Large intestine (tissue), 3 donors: Measurements from ENCODE around the gene NBR1. TPM values are rescaled to one million over a fixed set of nuclear protein-coding genes. Genes with fewer than 3 reads are reported as not detected.
A peak's percentile ranks its signal among the peaks of the same experiment; 100 is the strongest.
"Not testable (repeated sequence)": the region's sequence is repeated elsewhere in the genome, so short reads cannot be mapped to it uniquely, and the experiment has no call there.

ENCODE experiments used
- DNase-seq, 2 donors: peaks; one replicate each; pipeline versions ENCODE4 v3.0.0 to v3.0.0-alpha.2; 2013
- H3K27ac ChIP-seq: one replicate; pipeline ENCODE4 v1.5.1; 2013; ENCODE audit warnings: low read length
- H3K27me3 ChIP-seq: 2 replicates; pipeline ENCODE4 v1.6.1; 2013; ENCODE audit warnings: low read length; ENCODE audit not compliant: control insufficient read depth, insufficient read depth
- H3K36me3 ChIP-seq: 2 replicates; pipeline ENCODE4 v1.6.1; 2013; ENCODE audit warnings: low read length; ENCODE audit not compliant: control insufficient read depth, insufficient read depth
- H3K4me1 ChIP-seq: one replicate; pipeline ENCODE4 v1.6.1; 2013; ENCODE audit warnings: low read length; ENCODE audit not compliant: control insufficient read depth, insufficient read depth
- H3K4me3 ChIP-seq: one replicate; pipeline ENCODE4 v1.5.1; 2013; ENCODE audit warnings: low read length
- H3K9me3 ChIP-seq: one replicate; pipeline ENCODE4 v1.6.1; 2013; ENCODE audit warnings: mild to moderate bottlenecking, low read depth, low read length, moderate library complexity; ENCODE audit not compliant: control insufficient read depth
- WGBS: methylation state at CpG from one replicate; pipeline ENCODE4 v1.1.5; 2013; ENCODE audit warnings: low lambda C conversion rate; ENCODE audit not compliant: insufficient coverage; 5-methylcytosine and 5-hydroxymethylcytosine counted together
- polyA plus RNA-seq: library from polyadenylated mRNA; unstranded; fragments of 120-200 nt; gene quantifications from one replicate; pipeline ENCODE4 v1.2.1, GENCODE V29; 2013

The NBR1 gene
- polyA plus RNA-seq, 1 donor, result 120 TPM

DNA sequence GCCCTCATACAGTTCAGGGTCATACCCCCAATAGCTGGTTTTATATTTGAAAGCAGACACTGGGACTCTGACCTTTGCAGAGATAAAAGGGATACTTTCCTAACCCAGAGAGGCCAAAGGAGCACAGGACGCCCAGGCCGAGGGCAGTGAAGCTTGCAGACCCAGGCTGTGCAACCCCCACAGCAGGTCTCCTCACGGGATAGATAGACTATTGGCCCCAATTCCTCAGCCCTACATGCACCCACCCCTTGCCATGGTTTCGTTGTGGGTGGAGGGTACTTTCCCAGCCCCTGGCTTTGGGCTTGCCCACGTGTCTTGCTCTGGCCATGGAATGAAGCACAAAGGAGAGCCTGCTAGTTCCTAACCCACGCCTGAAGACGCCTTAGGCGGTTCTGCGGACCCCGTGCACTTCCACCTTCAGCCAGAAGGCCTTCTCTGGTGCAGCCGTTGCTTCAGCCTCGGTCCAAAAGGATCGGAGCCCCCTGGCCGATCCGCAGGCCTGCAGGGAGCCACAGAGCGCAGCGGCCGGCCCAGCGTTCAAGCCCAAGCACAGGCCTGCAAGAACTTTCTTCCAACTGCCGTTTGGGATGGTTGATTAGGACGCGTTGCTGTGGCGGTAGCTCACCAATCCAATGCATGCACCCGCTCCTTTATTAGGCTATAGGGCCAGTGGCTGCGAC is 36.1 kb upstream of the NBR1 start:
- DNase-seq, result peak in 1 of 2 donors; percentile 9
- Histone ChIP-seq H3K27me3 (no peaks in the 10 kb centered on the region), H3K36me3 (peaks cover 36% of the 10 kb centered on the region), H3K4me1 (no peaks in the 10 kb centered on the region), H3K4me3 (no peak overlapping the region), H3K27ac (no peak overlapping the region), H3K9me3 (peaks cover 11% of the 10 kb centered on the region)
- WGBS, result no CpG with 5 or more reads among the region's 25 CpGs

DNA sequence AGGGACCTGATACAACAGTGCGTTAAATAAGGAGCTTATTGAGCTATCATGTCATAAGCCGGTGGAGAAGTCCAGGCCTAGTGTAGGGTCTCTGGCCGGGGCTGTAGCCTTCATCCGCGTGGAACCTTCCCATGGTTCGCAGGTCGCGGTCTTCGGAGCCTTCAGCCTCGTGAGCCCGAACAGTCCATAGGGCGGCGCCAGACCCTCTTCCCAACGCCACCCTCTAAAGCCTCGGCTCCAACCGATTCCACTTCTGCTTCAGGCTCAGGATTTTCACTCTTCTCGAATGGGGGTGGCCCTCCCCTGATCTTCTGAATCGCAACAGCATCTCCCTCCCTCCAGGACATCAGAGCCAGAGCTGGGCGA is 35.6 kb upstream of the NBR1 start:
- H3K9me3 ChIP-seq, result peaks cover 11% of the 10 kb centered on the region
- H3K27me3 ChIP-seq, result no peaks in the 10 kb centered on the region
- no peaks in the 10 kb centered on the region for H3K4me1 ChIP-seq
- no peak overlapping the region for H3K27ac ChIP-seq
- H3K36me3 ChIP-seq, result peaks cover 38% of the 10 kb centered on the region
- no CpG with 5 or more reads among the region's 19 CpGs for WGBS
- no peak for DNase-seq
- H3K4me3 ChIP-seq, result no peak overlapping the region

DNA sequence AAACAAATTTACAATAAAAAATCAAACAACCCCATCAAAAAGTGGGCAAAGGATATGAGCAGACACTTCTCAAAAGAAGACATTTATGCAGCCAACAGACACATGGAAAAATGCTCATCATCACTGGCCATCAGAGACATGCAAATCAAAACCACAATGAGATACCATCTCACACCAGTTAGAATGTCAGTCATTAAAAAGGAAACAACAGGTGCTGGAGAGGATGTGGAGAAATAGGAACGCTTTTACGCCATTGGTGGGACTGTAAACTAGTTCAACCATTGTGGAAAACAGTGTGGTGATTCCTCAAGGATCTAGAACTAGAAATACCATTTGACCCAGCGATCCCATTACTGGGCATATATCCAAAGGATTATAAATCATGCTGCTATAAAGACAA is 34.4 kb upstream of the NBR1 start:
- H3K4me1 ChIP-seq, H3K4me3 ChIP-seq, H3K27ac ChIP-seq, H3K27me3 ChIP-seq, DNase-seq: not testable (repeated sequence)
- Histone ChIP-seq H3K36me3 (peaks cover 41% of the 10 kb centered on the region), H3K9me3 (peaks cover 11% of the 10 kb centered on the region)
- WGBS, result no CpG with 5 or more reads among the region's 3 CpGs

DNA sequence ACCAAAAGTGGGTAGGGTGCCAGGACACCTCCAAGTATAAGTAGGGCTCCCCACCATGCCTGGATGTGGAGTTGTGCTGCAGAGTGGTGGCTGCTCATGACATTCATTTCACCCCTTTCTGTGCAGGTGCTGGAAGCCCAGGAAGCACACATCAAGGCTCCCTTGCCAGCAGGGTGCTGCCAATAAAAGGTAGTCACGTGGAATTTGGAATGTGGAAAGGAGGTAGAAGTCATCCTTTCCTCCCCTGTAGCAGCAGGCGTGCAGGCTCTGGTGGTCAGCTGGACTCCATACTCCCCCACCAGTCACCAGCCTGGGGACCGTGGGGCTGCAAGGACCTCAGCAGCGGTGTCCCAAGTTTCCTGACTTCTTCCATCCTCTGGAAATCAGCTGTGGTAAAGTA is 32.5 kb upstream of the NBR1 start:
- Histone ChIP-seq H3K36me3 (peaks cover 37% of the 10 kb centered on the region), H3K9me3 (peaks cover 11% of the 10 kb centered on the region)
- not testable (repeated sequence) for H3K27ac ChIP-seq, H3K4me3 ChIP-seq, H3K4me1 ChIP-seq, DNase-seq, H3K27me3 ChIP-seq
- WGBS, result no CpG with 5 or more reads among the region's 4 CpGs

DNA sequence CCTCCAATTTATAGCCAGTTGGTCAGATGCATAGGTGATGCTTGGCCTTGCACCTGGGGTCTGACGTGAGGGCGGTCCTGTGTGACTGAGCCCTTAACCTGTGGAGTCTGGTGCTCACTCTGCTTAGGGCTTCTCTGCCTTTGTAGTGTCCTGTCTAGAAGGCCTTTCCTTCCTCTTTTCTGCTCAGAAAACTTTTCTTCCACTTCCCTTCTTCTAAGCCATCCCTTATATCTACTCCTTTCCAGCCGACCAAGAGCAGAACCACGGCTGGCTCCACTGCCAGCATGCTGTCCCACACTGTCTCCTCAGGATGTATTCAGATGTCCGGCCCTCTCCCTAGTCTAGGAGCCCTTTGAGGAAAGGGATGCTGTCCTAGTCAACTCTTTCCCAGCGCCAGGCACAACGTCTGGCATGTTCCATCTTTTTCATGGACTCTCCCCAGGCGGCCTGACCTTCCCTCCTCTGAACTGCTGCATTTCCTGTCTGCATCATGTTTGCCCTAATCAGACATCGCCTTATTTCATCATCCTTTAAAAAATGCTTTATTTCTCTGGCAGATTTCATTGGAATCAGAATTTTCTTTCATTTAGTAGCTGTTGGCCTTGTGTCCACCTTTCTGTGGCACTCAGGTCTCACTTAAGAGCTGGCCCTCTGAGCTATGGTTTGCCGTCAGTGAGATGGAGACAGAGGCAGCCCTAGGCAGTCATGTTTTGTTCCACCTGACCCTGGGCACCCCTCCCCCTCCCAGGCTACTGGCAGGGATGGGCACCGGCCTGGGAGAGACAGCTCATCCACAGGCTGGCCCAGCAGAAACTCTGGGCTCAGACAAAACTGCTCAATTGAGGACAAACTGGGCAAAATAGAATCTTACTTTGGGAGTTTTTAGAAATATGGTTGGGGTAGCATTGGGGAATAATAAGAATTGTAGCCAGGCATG is 30.4 kb upstream of the NBR1 start:
- Histone ChIP-seq H3K27me3 (no peaks in the 10 kb centered on the region), H3K36me3 (peaks cover 31% of the 10 kb centered on the region), H3K27ac (no peak overlapping the region), H3K4me1 (no peaks in the 10 kb centered on the region), H3K9me3 (peaks cover 2% of the 10 kb centered on the region), H3K4me3 (no peak overlapping the region)
- WGBS, result 88% methylated on average over 4 of the region's 11 CpGs
- DNase-seq, result no peak

DNA sequence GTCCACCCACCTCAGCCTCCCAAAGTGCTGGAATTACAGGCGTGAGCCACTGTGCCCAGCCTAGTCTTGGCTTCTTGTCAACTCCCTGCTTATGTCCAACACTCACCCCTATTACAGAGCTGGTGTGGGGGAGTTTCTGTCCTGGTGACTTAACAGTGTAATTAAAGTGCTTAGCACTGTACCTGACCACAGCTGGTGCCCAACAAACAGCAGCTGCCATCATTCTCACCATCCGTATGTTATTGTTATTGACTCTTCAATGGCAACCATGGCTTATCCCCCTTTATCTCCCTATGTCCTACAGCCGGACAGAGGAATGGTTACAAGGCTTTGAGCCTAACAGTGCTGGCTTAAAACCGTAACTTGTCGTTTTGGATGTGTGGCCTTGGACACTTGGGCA is 28.9 kb upstream of the NBR1 start:
- no CpG with 5 or more reads among the region's 5 CpGs for WGBS

DNA sequence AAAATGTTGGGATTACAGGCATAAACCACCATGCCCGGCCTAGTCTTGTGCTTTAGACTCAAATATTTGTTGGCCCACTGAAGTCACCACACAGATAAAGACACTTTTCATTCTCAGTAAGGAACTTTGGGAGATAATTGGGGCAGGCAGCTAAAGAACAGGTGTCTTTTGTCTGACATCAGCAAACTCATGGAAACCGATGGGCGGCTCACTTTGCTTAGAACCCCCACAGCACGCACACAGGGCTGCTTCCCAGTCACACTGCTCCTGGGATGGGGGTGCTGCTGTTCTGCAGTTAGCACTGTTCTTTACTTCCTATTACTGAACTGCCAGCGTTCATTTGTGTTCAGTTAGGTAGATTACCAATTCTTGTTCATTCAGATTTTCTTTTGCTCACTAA is 27.8 kb upstream of the NBR1 start:
- peaks cover 30% of the 10 kb centered on the region for H3K36me3 ChIP-seq
- no peaks in the 10 kb centered on the region for H3K27me3 ChIP-seq
- H3K4me1 ChIP-seq, result no peaks in the 10 kb centered on the region
- no peak overlapping the region for H3K4me3 ChIP-seq
- no peak overlapping the region for H3K27ac ChIP-seq
- H3K9me3 ChIP-seq, result no peaks in the 10 kb centered on the region
- WGBS, result 83% methylated on average over 1 of the region's 5 CpGs
- no peak for DNase-seq

More for the DNA sequence above, 28.9 kb upstream of the NBR1 start:
- no peak overlapping the region for H3K27ac ChIP-seq
- no peak overlapping the region for H3K4me3 ChIP-seq
- no peaks in the 10 kb centered on the region for H3K27me3 ChIP-seq
- H3K9me3 ChIP-seq, result no peaks in the 10 kb centered on the region
- no peaks in the 10 kb centered on the region for H3K4me1 ChIP-seq
- DNase-seq, result no peak
- H3K36me3 ChIP-seq, result peaks cover 30% of the 10 kb centered on the region

DNA sequence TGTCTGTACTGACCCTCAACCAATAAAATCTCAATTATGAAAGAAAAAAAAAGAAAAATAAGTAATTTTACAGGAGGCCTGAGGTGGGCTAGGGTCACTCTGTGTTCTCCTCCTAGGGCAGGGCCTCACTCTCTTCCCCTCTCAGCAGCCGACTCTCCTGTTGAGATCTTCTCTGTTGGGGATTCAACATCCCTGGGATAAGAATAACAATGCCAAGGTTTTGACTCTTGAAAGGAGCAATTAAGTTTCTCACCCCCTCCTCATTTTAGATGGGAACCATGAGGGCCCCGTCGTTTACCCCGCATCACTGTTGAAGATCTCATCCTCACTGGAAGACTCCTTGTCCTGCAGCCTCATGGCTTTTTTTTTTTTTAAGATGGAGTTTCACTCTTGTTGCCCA is 24.4 kb upstream of the NBR1 start:
- no peak for DNase-seq
- no CpG with 5 or more reads among the region's 4 CpGs for WGBS
- H3K4me1 ChIP-seq, result no peaks in the 10 kb centered on the region

DNA sequence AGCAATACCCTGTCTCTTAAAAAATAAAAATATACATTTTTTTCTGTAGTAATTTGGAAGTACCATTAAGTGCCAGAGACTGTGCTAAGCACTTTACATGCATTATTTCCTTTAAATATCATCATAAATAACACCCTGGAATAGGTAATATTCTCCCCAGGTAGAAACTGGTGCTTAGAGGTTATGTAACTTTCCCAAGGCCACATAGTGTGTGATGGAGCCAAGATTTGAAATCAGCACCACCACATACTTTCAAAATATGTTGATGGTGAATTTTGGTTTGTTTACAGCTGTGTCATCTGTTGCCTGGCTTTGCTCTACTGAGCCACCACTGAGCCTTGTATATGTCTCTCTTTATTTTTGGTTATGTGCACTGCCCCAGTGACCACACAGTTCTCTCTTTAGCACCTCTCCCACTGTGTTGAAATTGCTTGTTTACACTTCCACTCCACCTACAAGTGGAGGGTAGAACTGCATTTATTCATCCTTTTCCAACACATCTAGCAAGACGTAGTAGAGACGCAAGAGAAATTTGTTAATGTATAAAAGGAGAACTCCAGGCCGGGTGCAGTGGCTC is 19.0 kb upstream of the NBR1 start:
- no peaks in the 10 kb centered on the region for H3K4me1 ChIP-seq
- H3K27me3 ChIP-seq, result no peaks in the 10 kb centered on the region
- no peak overlapping the region for H3K4me3 ChIP-seq
- H3K27ac ChIP-seq, result no peak overlapping the region
- H3K9me3 ChIP-seq, result no peaks in the 10 kb centered on the region
- no CpG with 5 or more reads among the region's 3 CpGs for WGBS
- H3K36me3 ChIP-seq, result peaks cover 3% of the 10 kb centered on the region
- no peak for DNase-seq

More for the DNA sequence above, 24.4 kb upstream of the NBR1 start:
- no peaks in the 10 kb centered on the region for H3K9me3 ChIP-seq
- no peaks in the 10 kb centered on the region for H3K27me3 ChIP-seq
- H3K4me3 ChIP-seq, result no peak overlapping the region
- H3K36me3 ChIP-seq, result peaks cover 23% of the 10 kb centered on the region
- H3K27ac ChIP-seq, result no peak overlapping the region

DNA sequence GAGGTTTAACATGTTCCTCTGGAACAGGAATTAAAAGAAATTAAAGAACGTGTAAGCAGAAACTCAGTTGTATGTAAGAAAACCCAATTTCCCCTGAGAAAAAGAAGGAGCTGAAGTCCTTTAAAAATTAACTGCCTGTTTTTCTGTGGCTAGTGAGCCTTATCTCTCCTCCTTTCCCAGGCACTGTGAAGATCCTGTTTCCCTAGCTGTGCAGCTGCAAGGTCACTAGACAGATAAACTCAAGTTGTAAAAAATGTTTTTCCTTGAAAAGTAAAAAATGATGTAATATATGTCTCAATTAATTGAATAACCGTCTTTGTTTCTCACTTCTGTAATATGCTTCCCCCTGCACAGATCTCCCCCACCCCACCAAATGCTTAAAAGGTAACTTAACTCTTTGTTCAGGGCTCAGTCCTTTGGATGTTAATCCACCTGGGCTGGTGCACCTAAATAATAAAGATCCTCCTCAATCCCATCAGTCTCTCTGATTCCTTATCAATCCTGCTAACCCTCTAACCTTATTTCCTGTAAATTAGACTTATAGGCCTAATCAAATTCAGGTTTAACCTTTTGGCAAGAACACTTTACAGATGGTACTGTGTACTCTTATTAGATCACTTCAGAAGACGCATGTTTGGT is 17.7 kb upstream of the NBR1 start:
- not testable (repeated sequence) for H3K27ac ChIP-seq, DNase-seq, H3K4me3 ChIP-seq, H3K9me3 ChIP-seq, H3K36me3 ChIP-seq, H3K4me1 ChIP-seq, H3K27me3 ChIP-seq
- whole genome bisulfite sequencing, result 100% methylated on average over 1 of the region's 3 CpGs
